Mesothelial cell of epicardium (in vitro differentiated cells): ENCODE results near the gene AK3. TPM values are rescaled to one million over a fixed set of nuclear protein-coding genes. Genes with fewer than 3 reads are reported as not detected.
A peak's percentile ranks its signal among the peaks of the same experiment; 100 is the strongest.

Experiments
- DNase-seq, 2 experiments: peaks; one replicate each; pipeline ENCODE4 v3.0.0; 2021; ENCODE audit warnings: low spot score in 2 of 2; ENCODE audit not compliant: unreplicated experiment in 2 of 2
- H3K27ac Mint-ChIP-seq: 2 replicates; pipeline ENCODE4 v1.8.0; 2021; ENCODE audit warnings: mixed read lengths
- H3K27me3 Mint-ChIP-seq: 2 replicates; pipeline ENCODE4 v1.8.0; 2021; ENCODE audit warnings: low read depth, mixed read lengths
- H3K36me3 Mint-ChIP-seq: 2 replicates; pipeline ENCODE4 v1.8.0; 2021; ENCODE audit warnings: mixed read lengths
- H3K4me1 Mint-ChIP-seq: 2 replicates; pipeline ENCODE4 v1.8.0; 2021; ENCODE audit warnings: mixed read lengths
- H3K4me3 Mint-ChIP-seq: 2 replicates; pipeline ENCODE4 v1.8.0; 2021; ENCODE audit warnings: mild to moderate bottlenecking, moderate library complexity, mixed read lengths
- H3K9me3 Mint-ChIP-seq: 2 replicates; pipeline ENCODE4 v1.8.0; 2021; ENCODE audit warnings: mixed read lengths
- total RNA-seq: library from RNA; stranded (reverse); gene quantifications from 3 replicates; pipeline ENCODE4 v1.2.1, GENCODE V29; 2021
- TF ChIP-seq, protein P1 (sequence below): fragments of 200-600 bp; sonication (generic); IDR thresholded peaks from one replicate; pipeline ENCODE4 v1.5.0; 2021; ENCODE audit warnings: antibody characterized with exemption; ENCODE audit not compliant: unreplicated experiment

Gene AK3
- total RNA-seq, 1 donor from 2014 or later = 57.2 TPM

DNA sequence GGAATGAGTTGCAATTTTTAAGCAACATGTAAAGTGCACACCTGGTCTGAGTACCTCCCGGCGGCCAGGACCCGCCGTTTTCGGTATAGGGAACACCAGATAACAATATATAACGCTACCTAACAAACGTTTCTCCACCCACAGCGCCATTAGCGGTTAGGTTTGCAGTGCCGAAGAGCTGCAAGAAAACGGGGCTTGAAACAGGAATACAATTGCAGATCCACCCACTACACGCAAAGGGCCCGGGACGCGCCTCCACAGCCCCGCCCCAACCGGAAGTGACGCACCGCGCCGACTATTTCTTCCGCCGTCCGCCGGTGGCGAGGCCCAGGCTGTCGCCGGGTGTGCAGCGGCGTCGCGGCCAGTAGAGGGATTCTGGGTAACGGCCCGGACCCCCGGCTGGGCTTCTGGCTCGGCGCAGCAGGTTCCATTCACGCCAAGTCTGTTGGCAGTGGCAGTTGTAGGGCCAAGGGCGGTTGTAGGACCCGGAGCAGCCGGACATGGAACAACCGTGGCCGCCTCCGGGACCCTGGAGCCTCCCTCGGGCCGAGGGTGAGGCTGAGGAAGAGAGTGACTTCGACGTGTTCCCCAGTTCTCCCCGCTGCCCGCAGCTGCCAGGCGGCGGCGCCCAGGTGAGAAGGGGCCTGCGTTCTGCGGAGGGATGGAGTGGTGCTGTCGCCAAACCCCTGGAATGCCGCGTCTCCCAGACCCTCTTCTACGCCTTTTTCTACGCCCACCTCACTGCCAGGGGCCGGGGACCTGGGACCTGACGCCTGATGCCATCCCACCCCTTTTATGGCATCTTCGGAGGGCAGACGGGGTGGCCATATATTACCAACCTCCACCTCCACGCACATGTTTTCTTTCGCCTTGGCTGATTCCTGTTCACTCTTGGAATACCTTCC, 61.5 kb downstream of the AK3 start, which contains the start of gene CDC37L1:
Gene CDC37L1 (plus strand): TSS at position 302 of the 905 bp plus-strand sequence. CDS start 199 bp downstream, at position 501.
- Mint-ChIP-seq H3K9me3 (no peaks in the 10 kb centered on the region), H3K4me1 (no peaks in the 10 kb centered on the region), H3K27ac (no peak within 1 kb of the TSS), H3K4me3 (no peak within 1 kb of the TSS), H3K27me3 (no peaks in the 10 kb centered on the region), H3K36me3 (no peaks in the 10 kb centered on the region)
- TF ChIP-seq, protein P1, sequence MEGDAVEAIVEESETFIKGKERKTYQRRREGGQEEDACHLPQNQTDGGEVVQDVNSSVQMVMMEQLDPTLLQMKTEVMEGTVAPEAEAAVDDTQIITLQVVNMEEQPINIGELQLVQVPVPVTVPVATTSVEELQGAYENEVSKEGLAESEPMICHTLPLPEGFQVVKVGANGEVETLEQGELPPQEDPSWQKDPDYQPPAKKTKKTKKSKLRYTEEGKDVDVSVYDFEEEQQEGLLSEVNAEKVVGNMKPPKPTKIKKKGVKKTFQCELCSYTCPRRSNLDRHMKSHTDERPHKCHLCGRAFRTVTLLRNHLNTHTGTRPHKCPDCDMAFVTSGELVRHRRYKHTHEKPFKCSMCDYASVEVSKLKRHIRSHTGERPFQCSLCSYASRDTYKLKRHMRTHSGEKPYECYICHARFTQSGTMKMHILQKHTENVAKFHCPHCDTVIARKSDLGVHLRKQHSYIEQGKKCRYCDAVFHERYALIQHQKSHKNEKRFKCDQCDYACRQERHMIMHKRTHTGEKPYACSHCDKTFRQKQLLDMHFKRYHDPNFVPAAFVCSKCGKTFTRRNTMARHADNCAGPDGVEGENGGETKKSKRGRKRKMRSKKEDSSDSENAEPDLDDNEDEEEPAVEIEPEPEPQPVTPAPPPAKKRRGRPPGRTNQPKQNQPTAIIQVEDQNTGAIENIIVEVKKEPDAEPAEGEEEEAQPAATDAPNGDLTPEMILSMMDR = peak; percentile 76
- DNase-seq = peak; percentile 96 to 100

DNA sequence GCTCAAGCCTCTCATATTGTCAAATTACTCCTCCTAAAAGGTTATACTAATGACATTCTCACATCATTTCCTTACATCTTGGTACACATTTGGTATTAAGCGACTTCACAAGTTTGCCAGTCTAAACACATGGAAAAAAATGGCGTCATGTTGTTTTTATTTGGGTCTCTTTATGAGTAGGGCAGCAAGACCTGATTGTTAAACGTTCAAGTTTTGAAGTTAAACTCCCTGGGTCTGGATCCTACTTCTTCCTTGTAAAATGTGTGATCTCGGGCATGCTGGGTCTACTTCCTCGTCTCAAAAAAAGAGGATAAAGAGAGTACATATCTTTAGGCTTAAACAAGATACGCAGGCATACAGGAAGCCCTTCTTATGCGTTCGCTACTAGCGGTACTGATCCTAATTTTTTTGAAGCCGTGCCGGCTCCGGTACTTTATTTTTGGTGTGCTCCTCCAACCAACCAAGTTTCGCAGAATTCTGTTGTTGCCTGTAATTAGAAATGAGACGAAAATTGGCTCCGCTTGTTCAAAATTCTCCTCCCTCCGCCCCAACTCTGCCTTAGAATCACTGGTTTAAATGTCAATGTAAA, 62.2 kb downstream of the AK3 start:
- H3K9me3 Mint-ChIP-seq = no peaks in the 10 kb centered on the region
- H3K4me3 Mint-ChIP-seq = no peak overlapping the region
- H3K36me3 Mint-ChIP-seq = no peaks in the 10 kb centered on the region
- no peaks in the 10 kb centered on the region for H3K4me1 Mint-ChIP-seq
- no peak for DNase-seq
- H3K27me3 Mint-ChIP-seq = no peaks in the 10 kb centered on the region
- no peak overlapping the region for H3K27ac Mint-ChIP-seq
- TF ChIP-seq, protein P1 = no peak

DNA sequence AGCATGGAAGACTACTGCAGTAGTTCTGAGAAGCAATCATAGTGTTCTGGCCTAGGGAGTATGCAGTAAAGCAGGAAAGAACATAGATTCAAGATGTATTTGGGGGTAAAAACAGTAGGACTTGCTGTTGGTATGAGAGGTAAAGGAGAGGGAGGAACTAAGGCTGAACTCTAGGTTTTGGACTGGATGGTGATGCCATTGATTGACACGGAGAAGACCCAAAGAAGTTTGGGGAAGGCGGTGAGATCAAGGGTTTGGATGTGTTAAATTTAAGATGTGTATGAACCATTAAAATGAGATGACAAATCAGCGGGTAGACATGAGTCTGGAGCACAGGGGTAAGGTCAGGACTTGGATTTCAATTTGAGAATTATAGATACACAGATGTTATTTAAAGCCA, 63.6 kb downstream of the AK3 start:
- Mint-ChIP-seq H3K36me3 (no peaks in the 10 kb centered on the region), H3K4me3 (no peak overlapping the region), H3K4me1 (no peaks in the 10 kb centered on the region), H3K27ac (no peak overlapping the region), H3K27me3 (no peaks in the 10 kb centered on the region), H3K9me3 (no peaks in the 10 kb centered on the region)
- TF ChIP-seq, protein P1 = no peak
- no peak for DNase-seq

DNA sequence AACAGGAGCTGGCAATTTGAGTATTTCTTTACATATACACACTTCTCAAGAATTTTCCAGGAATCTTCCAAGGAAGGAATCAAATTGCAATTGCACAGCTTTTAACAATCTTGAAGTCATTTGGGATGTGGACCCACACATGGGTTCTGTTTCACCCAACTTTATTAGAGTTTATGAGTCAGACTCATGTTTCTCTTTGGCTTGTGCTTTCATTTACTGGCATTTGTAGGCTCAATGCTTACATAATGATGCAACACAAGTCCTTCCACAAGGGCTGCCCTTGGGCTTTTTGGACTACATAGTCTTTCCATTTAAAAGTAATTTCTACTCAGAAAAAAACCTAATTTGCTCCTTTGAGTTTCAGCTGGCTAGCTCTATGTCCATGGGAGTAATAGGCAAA, 66.2 kb downstream of the AK3 start:
- no peak for DNase-seq

DNA sequence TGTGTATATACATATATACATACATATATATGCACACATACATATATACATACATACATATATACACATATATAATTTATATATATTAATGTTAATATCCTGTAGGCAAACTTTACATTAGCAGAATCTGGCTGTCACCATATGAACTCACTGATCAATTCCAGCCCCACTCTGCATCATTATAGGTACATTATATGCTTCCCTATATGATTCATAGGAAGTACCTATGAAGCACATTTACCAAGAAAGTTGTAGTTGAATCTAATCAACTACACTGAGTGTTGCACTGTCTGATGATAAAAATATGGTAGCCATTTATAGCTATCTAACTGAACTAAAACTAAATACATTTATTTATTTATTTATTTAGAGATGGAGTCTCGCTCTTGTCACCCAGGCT, 69.3 kb downstream of the AK3 start:
- no peak overlapping the region for H3K4me3 Mint-ChIP-seq

More for the DNA sequence above, 66.2 kb downstream of the AK3 start:
- Mint-ChIP-seq H3K9me3 (no peaks in the 10 kb centered on the region), H3K4me3 (no peak overlapping the region), H3K27me3 (no peaks in the 10 kb centered on the region), H3K27ac (no peak overlapping the region), H3K4me1 (no peaks in the 10 kb centered on the region), H3K36me3 (no peaks in the 10 kb centered on the region)
- TF ChIP-seq, protein P1 = no peak

More for the DNA sequence above, 69.3 kb downstream of the AK3 start:
- Mint-ChIP-seq H3K27ac (no peak overlapping the region), H3K9me3 (no peaks in the 10 kb centered on the region), H3K4me1 (peaks cover 3% of the 10 kb centered on the region), H3K27me3 (no peaks in the 10 kb centered on the region), H3K36me3 (no peaks in the 10 kb centered on the region)
- no peak for DNase-seq
- TF ChIP-seq, protein P1 = no peak
